DLD1 (cell line): ENCODE measurements around the gene ATAT1.
"Not testable (repeated sequence)": the region's sequence is repeated elsewhere in the genome, so short reads cannot be mapped to it uniquely, and the experiment has no call there.

Experiments
- in situ Hi-C: cut with HindIII; loops from 2 replicates; pipeline ENCODE4 v1.10.0; 2017; ENCODE audit warnings: low sequenced_read_pairs

ATAT1 gene

DNA sequence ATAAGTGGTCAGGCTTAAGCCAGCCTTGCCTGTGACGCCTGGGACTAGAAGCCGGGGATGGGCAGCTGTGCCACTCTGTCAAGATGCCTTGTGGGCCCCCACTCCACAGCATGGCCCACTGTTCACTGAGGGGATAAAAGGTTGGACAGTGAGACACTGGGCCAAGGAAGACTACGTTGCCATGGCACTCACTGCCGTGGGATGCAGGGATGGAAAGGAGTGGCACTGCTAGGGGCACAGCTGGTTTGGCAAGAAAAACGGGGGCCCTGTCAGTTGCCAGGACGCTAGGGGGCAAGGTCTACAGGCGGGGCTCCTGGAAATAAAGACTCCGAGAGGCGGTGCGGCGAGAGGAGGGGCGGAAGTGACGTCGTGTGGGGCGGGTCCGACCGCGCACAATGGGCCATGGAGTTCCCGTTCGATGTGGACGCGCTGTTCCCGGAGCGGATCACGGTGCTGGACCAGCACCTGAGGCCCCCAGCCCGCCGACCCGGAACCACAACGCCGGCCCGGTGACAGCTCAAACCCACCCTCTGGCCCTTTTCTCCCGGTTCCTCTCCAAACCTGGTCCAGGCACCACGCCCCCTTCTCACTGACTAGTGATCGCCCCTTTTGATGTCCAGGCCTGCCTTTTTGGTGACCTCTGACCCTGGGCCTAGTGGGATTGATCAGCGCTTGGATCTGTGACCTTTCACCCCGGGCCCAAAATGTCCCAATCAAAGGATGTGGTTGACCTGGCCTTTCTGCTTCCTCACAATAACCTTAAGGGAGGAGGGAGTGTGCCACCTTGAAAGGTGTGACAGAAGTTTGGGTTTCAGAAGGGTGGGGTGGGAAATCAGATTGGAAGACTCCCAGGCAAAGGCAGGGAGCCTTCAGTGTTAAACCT, at the start of gene ATAT1:
ATAT1 (plus strand) TSS at position 391 of the 883 bp plus-strand sequence.
- in situ Hi-C loops = no loop called here

DNA sequence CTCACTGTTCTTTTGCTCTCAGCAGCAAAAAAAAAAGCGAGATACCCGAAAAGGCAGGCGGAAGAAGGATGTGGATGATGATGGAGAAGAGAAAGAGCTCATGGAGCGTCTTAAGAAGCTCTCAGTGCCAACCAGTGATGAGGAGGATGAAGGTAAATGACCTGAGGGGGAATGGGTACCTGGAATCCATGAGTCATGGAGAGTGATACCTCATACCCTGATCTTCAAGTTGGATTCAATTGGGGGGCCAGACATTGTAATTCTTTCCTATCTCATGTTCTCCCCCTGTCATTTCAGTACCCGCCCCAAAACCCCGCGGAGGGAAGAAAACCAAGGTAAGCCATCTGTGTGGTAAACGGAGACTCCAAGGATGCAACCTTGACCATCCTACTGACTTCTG, 48.6 kb upstream of the ATAT1 start:
- in situ Hi-C loops = no loop called here

DNA sequence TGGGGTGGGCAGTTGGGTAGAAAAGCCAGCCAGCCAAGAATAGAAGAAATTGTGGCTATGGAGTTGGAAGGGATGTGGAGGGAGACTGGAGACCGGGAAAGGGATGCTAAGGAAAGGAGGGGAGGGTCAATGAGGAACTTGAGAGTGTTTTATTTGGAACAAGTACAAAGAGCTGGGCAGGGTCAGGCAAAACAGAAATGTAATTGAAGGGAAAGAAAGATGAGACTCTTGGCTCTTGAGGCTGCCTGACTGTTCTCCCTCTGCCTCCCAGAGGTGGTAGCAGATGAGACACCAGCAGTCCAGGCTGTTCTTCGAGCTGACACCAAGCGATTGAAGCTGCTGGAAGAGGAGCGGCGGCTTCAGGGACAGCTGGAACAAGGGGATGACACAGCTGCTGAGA, 42.8 kb upstream of the ATAT1 start:
- in situ Hi-C loops = no loop called here

DNA sequence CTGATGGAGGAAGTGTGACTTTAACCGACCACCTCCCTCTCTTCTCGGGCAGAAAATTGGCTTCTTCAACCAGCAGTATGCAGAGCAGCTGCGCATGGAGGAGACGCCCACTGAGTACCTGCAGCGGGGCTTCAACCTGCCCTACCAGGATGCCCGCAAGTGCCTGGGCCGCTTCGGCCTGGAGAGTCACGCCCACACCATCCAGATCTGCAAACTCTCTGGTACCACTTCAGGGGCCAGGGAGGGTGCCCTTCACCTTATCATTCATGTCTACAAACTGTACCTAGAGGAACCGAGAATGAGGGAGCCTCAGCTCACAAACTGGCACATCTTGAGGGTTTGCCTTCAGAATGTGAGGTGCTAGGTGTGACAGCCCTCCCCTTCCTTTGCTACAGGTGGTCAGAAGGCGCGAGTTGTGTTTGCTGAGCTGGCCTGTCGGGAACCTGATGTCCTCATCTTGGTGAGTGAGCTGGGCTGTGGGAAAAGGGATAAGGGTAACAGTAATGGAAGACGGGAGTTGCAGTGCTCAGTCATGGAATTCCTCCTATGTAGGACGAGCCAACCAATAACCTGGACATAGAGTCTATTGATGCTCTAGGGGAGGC, 36.8 kb upstream of the ATAT1 start:
- in situ Hi-C loops = no loop called here

DNA sequence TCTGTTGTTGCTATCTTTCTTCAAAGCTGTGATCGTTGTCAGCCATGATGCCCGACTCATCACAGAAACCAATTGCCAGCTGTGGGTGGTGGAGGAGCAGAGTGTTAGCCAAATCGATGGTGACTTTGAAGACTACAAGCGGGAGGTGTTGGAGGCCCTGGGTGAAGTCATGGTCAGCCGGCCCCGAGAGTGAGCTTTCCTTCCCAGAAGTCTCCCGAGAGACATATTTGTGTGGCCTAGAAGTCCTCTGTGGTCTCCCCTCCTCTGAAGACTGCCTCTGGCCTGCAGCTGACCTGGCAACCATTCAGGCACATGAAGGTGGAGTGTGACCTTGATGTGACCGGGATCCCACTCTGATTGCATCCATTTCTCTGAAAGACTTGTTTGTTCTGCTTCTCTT, 36.2 kb upstream of the ATAT1 start:
- in situ Hi-C loops = no loop called here

DNA sequence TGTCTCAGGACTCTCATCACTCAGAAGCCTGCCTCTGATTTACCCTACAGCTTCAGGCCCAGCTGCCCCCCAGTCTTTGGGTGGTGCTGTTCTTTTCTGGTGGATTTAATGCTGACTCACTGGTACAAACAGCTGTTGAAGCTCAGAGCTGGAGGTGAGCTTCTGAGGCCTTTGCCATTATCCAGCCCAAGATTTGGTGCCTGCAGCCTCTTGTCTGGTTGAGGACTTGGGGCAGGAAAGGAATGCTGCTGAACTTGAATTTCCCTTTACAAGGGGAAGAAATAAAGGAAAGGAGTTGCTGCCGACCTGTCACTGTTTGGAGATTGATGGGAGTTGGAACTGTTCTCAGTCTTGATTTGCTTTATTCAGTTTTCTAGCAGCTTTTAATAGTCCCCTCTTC, 35.7 kb upstream of the ATAT1 start:
- in situ Hi-C loops = no loop called here

DNA sequence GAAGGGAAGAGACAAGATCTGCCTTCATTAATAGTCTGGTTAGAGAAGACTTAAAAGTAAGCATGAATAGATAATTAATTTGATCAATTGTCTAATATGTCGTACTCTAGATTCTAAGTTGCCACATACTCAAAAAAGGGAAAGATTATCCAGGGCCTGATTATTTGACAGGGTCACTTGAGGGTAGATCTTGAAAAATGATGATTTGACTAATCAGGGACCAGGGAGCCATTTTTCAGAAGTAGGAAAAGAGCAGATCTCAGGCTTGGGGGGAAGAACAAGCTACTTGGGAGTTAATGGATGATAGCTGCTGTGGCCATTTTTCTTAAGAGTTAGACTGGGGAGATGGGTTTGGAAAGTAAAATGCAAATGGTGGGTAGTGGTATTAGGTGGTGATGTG, 34.4 kb upstream of the ATAT1 start:
- in situ Hi-C loops = no loop called here

DNA sequence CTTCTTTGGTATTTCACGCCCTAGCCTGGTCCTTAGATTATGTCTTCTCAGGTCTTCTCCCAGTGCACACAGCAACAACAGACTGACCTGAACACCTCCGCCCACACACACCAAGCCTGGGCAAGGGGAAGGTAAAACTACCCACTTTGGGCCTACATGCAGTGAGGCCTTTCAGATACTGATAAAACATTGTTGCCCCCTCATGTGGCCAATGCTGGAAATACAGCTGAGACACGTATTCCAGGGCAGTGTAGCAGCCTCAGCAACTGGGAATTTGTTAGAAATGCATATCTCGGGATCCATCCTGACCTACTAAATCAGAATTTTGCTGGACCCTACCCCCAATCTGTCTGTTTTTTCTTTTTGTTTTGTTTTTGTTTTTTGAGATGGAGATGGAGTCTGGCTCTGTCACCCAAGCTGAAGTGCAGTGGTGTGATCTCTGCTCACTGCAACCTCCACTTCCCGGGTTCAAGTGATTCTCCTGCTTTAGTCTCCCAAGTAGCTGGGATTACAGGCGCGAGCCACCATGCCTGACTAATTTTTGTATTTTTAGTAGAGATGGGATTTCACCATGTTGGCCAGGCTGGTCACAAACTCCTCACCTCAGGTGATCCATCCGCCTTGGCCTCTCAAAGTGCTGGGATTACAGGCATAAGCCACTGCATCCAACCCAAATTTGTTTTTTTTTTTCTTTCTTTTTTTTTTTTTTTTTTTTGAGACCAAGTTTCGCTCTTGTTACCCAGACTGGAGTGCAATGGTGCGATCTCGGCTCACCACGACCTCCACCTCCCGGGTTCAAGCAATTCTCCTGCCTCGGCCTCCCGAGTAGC, 29.1 kb upstream of the ATAT1 start:
- in situ Hi-C loops = not testable (repeated sequence)

DNA sequence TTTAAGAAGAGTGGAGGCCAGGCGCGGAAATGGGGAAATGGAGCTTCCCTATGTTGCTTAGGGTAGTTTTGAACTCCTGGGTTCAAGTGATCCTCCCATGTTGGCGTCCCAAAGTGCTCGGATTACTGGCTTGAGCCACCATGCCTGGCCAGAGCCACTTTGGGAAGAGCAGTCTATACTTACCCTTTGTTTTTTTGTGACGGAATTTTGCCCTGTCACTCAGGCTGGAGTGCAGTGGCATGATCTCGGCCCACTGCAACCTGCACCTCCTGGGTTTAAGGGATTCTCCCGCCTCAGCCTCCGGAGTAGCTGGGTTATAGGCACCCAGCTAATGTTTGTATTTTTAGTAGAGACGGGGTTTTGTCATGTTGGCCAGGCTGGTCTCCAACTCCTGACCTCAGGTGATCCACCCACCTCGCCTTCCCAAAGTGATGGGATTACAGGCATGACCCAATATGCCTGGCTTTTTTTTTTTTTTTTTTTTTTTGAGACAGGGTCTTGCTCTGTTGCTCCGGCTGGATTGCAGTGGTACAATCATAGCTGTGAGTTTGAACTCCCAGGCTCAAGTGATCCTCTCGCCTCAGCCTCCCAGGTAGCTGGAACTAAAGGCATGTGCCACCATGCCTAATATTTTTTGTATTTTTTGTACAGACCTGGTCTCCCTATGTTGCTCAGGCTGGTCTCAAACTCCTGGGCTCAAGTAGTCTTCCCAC, 27.6 kb upstream of the ATAT1 start:
- in situ Hi-C loops = no loop called here

DNA sequence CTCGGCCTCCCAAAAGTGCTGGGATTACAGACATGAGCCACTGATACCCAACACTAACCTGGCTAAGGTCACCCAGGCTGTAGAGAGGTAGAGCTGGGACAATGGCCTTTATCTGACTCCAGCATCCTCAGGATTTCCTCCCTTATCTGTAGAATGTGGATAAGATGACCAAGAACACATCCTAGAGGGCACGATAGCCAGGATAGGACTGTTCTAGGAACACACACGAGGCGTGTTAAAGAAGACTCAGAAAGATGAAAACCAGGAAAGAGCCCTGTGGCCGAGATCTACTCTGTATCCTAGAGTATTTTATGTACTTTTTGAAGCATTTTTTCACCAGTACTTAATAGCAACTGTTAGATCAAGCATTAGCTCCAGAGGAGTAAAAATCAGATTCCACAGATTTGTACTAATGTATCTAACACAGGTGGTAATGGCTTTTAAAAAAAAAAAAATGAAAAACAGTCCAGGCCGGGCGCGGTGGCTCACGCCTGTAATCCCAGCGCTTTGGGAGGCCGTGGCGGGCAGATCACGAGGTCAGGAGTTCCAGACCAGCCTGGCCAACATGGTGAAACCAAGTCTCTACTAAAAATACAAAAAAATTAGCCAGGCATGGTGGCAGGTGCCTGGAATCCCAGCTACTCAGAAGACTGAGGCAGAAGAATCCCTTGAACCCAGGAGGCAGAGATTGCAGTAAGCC, 26.9 kb upstream of the ATAT1 start:
- in situ Hi-C loops = no loop called here

DNA sequence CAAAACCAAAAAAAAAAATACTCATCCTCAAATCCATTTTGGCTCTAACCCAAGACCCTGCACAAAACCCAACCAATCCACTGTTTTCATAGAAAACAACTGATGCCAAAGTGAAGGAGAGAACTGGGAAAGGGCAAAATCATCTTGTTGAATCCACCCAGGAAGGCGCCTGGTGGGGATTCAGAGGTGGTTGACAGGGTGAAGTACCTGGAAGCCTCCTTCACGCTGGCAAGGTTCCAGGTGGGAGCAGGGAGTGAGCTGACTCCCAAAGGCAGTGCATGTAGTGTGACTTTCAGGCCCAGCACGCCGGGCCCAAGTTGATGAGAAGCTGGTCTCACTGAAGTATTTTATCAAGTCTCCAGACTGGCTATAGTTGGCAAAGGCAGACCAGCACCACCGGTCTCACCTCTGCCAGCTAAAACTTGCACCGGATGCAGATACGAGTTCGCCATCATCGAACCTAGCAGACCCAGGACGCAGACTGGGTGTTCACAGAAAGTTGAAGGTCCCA, 26.2 kb upstream of the ATAT1 start:
- in situ Hi-C loops = no loop called here

DNA sequence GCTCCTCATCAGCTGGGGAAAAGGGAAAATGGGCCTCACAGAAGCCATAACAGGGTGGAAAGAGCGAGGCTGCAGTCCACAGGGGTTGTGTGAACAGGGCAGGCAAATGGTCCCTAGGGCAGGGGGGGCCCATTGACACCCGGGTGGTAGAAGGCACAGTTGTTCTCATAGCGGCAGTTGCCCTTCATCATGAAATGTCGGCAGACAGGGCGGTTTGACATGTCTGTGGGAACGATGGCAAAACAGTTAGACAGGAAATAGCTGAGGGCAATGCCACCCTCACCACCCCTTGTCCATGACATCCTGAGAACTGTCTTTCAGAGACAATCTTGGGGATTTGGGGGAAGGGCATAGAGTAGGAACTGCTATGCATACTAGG, 25.2 kb upstream of the ATAT1 start:
- in situ Hi-C loops = no loop called here

DNA sequence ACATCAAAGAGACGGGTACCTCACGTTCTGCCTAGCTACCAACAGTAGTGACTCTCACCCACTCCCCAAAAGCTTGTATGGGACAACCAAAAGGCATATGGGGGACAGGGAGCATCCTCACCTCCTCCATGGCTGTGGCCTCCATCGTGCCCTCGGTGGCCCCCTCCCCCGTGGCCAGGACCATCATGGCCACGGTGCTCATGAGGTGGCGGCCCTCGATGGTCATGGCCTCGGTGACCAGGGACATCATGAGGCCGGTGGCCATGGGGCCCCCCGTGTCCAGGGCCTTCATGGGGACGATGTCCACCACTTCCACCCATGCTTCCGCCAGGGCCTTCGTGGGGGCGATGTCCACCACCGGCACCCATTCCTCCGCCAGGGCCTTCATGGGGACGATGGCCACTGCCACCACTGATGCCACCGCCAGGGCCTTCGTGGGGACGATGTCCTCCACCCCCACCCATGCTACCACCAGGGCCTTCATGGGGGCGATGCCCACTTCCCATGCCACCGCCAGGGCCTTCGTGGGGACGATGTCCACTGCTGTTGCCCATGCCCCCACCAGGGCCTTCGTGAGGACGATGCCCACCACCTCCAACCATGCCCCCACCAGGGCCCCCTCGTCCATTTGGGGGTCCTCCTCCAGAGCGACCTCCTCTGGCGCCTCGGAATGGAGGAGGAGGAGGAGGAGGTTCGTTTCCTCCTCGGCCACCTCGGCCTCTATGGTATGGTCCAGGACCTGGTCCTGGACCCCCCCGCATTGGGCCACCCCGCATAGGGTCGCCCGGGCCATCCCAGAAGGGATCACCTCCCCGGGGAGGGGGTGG, 24.6 kb upstream of the ATAT1 start:
- in situ Hi-C loops = no loop called here

DNA sequence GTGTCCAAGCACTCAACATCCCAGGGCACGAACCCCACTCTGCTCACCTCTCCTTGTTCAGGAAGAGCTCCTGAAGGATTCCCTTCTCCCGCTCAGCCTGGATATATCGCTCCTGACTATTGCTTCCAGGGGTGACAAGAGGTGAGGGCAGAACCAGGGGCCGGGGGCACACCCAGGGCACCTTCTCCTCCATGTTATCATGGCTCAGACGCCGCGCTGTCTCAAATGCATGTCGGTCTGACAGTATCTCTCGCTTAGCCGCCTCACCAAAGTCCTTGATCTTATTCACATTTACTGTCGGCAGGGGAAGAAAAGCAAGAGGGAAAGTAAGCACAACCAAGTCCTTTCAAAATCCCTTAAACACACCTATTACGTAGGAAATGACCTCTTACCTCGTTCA, 22.7 kb upstream of the ATAT1 start:
- in situ Hi-C loops = no loop called here

DNA sequence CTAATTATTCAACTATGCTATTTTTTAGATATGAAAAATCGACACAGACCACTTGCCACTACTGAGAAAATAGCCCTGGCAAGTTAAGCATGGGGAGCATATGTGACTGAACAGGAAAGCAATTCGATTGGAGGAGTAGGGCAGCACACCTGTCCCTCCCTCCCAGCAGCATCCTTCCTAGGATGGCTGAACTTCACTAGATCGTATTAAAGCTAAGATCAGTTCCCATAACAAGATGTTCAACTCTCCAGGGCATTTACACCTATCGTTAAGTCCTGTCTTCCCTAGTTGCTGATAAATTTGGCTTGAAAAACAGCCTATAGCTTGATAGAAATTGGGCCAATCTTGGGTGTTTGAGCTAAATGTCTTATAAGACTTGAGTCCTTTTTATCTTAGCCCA, 16.6 kb upstream of the ATAT1 start:
- in situ Hi-C loops = no loop called here

DNA sequence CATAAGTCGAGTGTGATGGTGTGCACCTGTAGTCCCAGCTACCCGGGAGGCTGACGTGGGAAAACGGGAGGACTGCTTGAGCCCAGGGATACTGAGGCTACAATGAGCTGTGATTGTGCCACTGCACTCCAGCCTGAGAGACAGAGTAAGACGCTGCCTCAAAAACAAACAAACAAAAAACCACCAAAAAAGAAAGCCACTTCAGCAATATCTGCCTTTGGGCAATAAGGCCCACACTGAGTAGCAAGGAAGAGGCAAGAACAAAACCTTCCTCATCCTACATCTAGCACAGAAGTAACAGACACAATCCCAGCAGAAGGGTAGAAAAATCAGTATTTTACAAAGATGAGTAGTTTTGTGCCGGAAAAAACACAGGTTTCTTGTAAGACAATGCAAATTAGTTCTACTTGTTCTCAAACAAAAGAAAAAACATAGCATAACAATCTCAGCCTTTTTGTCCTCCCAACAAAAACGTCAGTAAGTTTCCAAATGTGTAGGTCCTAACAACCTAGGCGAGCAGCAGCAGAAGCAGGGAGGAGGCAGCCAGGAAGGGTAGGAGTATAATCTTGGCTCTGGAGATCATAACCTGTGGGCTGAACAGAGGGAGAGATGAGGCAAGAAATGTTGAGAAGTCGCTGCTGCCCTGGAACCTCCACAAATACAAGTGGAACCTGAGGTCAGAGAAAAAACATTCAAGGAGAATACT, 15.4 kb upstream of the ATAT1 start:
- in situ Hi-C loops = no loop called here

DNA sequence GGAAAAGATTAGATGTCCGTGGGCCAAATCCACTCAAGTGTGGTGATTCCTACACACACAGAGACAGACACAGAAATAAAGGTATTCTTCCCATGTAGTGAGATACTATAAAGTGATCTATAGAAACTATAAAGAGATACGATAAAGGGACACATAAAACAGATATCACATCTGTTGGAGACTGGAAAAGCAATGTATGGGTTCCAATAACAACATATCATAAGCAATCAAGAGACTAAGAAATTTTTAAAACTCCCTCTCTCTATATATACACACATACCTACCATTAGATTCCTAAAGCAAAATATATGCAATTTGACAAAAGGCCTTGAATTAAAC, 14.8 kb upstream of the ATAT1 start:
- in situ Hi-C loops = no loop called here

DNA sequence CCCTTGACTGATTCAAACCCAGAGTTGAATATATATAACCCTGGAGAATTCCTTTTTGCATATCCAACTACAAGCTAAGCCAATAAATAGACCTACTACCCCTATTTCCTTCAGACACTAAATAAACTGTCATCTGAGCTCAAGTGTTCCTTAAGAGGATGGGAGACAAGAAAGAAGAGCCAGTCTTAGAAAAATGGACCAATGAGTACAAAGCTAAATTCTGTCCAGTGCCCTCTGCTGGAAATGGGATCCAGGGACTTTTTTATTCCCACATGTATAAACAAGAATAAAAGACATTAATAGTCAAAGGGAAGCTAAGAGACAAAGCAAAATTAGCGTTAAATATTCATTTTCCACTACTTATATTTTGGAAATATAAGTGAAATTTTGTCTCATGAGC, 14.5 kb upstream of the ATAT1 start:
- in situ Hi-C loops = no loop called here

DNA sequence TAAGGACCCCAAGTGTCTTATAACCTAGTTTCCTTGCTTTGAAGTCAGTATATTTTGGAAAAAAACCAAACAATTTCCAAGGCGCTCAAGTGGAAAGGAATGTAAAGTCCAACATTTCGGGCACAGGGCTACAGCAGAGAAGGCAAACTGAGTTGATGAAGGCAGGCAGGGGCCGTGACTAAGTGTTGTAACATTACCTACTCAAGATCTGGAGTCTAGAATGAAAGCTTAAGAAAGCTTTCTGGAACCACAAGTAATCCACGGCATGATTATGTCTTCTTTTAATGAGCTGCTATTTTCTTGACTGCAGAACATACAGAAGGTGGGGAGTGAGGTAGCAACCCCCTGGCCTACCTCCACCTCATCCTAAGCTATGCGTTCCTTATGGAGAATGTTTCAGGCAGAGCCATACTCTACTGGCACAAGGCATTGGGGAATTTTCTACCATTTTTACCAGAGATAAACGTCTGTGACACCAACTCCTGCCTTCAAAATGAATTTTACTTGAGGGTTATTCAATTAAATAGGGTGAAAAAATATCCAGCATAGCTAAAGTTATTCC, 13.9 kb upstream of the ATAT1 start:
- in situ Hi-C loops = no loop called here
